Activated T-cell treated with anti-CD3 and anti-CD28 coated beads, Interleukin-2, amount 50 U/mL, for 72 hours (primary cell): Measurements from ENCODE around the gene OR52N2. TPM values are rescaled to one million over a fixed set of nuclear protein-coding genes. Genes with fewer than 3 reads are reported as not detected.

Source experiments
- ATAC-seq, 2 donors: fragments of 150-1000 bp; cut with Tn5 transposase; replicated peaks in 1 of 2; 2 replicates each; pipeline ENCODE4 v1.10.0; 2021; ENCODE audit warnings: moderate library complexity in 2 of 2, mild to moderate bottlenecking in 1 of 2
- DNase-seq, 2 donors: peaks; one replicate each; pipeline ENCODE4 v3.0.0; 2021 to 2022; ENCODE audit warnings: mixed read lengths in 1 of 2
- H3K27ac Mint-ChIP-seq: one replicate; pipeline ENCODE4 v1.8.0; 2022; ENCODE audit warnings: mild to moderate bottlenecking, moderate library complexity, mixed read lengths
- H3K27me3 Mint-ChIP-seq: one replicate; pipeline ENCODE4 v1.8.0; 2022; ENCODE audit warnings: low read depth, mixed read lengths
- H3K36me3 Mint-ChIP-seq, 2 donors: one replicate each; pipeline ENCODE4 v1.8.0; 2022; ENCODE audit warnings: mixed read lengths in 2 of 2, mild to moderate bottlenecking in 1 of 2; ENCODE audit not compliant: insufficient read depth in 2 of 2
- H3K4me1 Mint-ChIP-seq: one replicate; pipeline ENCODE4 v1.8.0; 2022; ENCODE audit warnings: low read depth, mixed read lengths
- H3K4me3 Mint-ChIP-seq, 2 donors: one replicate each; pipeline ENCODE4 v1.8.0; 2022; ENCODE audit warnings: mild to moderate bottlenecking in 2 of 2, mixed read lengths in 2 of 2, moderate library complexity in 2 of 2
- H3K9me3 Mint-ChIP-seq, 2 donors: one replicate each; pipeline ENCODE4 v1.8.0; 2022; ENCODE audit warnings: mixed read lengths in 2 of 2
- total RNA-seq, 2 donors: library from RNA; stranded (reverse); gene quantifications; one replicate each; pipeline ENCODE4 v1.2.3, GENCODE V29; 2022

OR52N2 gene
- total RNA-seq, 2 donors from 2014 or later: not detected

GRCh38 chr11:5833446-5833845 is 24.7 kb downstream of the OR52N2 start:
- Mint-ChIP-seq H3K27me3 (peaks cover 13% of the 10 kb centered on the region), H3K9me3 (no peaks in the 10 kb centered on the region), H3K4me3 (no peak overlapping the region), H3K27ac (no peak overlapping the region), H3K36me3 (no peaks in the 10 kb centered on the region), H3K4me1 (no peaks in the 10 kb centered on the region)
- DNase-seq (no peak), ATAC-seq (no peak)

GRCh38 chr11:5837695-5838094 is 29.0 kb downstream of the OR52N2 start:
- no peaks in the 10 kb centered on the region for H3K36me3 Mint-ChIP-seq
- no peaks in the 10 kb centered on the region for H3K9me3 Mint-ChIP-seq
- H3K4me1 Mint-ChIP-seq: no peaks in the 10 kb centered on the region
- no peak overlapping the region for H3K27ac Mint-ChIP-seq
- H3K4me3 Mint-ChIP-seq: no peak overlapping the region
- ATAC-seq: no peak
- H3K27me3 Mint-ChIP-seq: peaks cover 32% of the 10 kb centered on the region
- no peak for DNase-seq

GRCh38 chr11:5841797-5842196 is 33.1 kb downstream of the OR52N2 start, which contains the start of gene OR52E6:
Gene OR52E6, minus strand, starts transcription at chr11:5841897. Its CDS starts 0 bp downstream, at chr11:5841897.
- no peak for DNase-seq
- ATAC-seq: no peak
- no peaks in the 10 kb centered on the region for H3K9me3 Mint-ChIP-seq

GRCh38 chr11:5846701-5847100 is 38.0 kb downstream of the OR52N2 start:
- ATAC-seq: no peak
- Mint-ChIP-seq H3K27me3 (peaks cover 4% of the 10 kb centered on the region), H3K9me3 (no peaks in the 10 kb centered on the region), H3K27ac (no peak overlapping the region), H3K4me3 (no peak overlapping the region), H3K4me1 (no peaks in the 10 kb centered on the region), H3K36me3 (no peaks in the 10 kb centered on the region)
- no peak for DNase-seq

More at GRCh38 chr11:5841797-5842196, 33.1 kb downstream of the OR52N2 start, which contains the start of gene OR52E6:
- Mint-ChIP-seq H3K4me1 (no peaks in the 10 kb centered on the region), H3K27ac (no peak within 1 kb of the TSS), H3K27me3 (peaks cover 32% of the 10 kb centered on the region), H3K4me3 (no peak within 1 kb of the TSS), H3K36me3 (no peaks in the 10 kb centered on the region)

- H3K27me3 Mint-ChIP-seq: peaks cover 10% of the 10 kb centered on the region
- H3K36me3 Mint-ChIP-seq: no peaks in the 10 kb centered on the region
- no peak overlapping the region for H3K27ac Mint-ChIP-seq
- ATAC-seq (no peak), DNase-seq (no peak)
- no peak overlapping the region for H3K4me3 Mint-ChIP-seq
- H3K9me3 Mint-ChIP-seq: no peaks in the 10 kb centered on the region
- no peaks in the 10 kb centered on the region for H3K4me1 Mint-ChIP-seq
Measured at GRCh38 chr11:5847711-5848110, 39.0 kb downstream of the OR52N2 start.

GRCh38 chr11:5851002-5851401 is 42.3 kb downstream of the OR52N2 start:
- Mint-ChIP-seq H3K27ac (no peak overlapping the region), H3K27me3 (peaks cover 16% of the 10 kb centered on the region), H3K36me3 (no peaks in the 10 kb centered on the region), H3K4me3 (no peak overlapping the region), H3K9me3 (no peaks in the 10 kb centered on the region), H3K4me1 (no peaks in the 10 kb centered on the region)
- DNase-seq (no peak), ATAC-seq (no peak)

- H3K4me3 Mint-ChIP-seq: no peak within 1 kb of the TSS
Measured at GRCh38 chr11:5857590-5857989, 48.9 kb downstream of the OR52N2 start, which contains the start of gene OR52E8. Gene OR52E8, minus strand, starts transcription at chr11:5857690. Its CDS starts 0 bp downstream, at chr11:5857690.

GRCh38 chr11:5865826-5866225 is 57.1 kb downstream of the OR52N2 start:
- Mint-ChIP-seq H3K4me3 (no peak overlapping the region), H3K9me3 (peaks cover 0 to 2% of the 10 kb centered on the region in 2 donors), H3K36me3 (peaks cover 2 to 3% of the 10 kb centered on the region in 2 donors), H3K27ac (no peak overlapping the region), H3K27me3 (peaks cover 5% of the 10 kb centered on the region), H3K4me1 (no peaks in the 10 kb centered on the region)
- ATAC-seq (no peak), DNase-seq (no peak)

More at GRCh38 chr11:5857590-5857989, 48.9 kb downstream of the OR52N2 start, which contains the start of gene OR52E8:
- DNase-seq (no peak), ATAC-seq (no peak)
- H3K36me3 Mint-ChIP-seq: no peaks in the 10 kb centered on the region
- H3K9me3 Mint-ChIP-seq: no peaks in the 10 kb centered on the region
- no peak within 1 kb of the TSS for H3K27ac Mint-ChIP-seq
- H3K27me3 Mint-ChIP-seq: peaks cover 7% of the 10 kb centered on the region
- no peaks in the 10 kb centered on the region for H3K4me1 Mint-ChIP-seq

Other genes starting within 250 kb of the OR52N2 start
- not detected for gene OR52B6, start 228.0 kb upstream of the OR52N2 start, total RNA-seq
- 1 to 10 TPM in 1 of 2 donors, not detected in 1; 1.6 TPM for gene TRIM6, start 212.3 kb upstream of the OR52N2 start, total RNA-seq
- 10 to 100 TPM in 1 of 2 donors, 1 to 10 TPM in 1; 9.0 to 10.7 TPM for gene TRIM34, start 183.9 kb upstream of the OR52N2 start, total RNA-seq
- 10 to 100 TPM; 12.9 to 19.4 TPM for gene TRIM5, start 123.8 kb upstream of the OR52N2 start, total RNA-seq
- gene TRIM22, start 119.1 kb upstream of the OR52N2 start, total RNA-seq: 100 to 1,000 TPM; 159 to 180 TPM
- gene OR56B1, start 72.5 kb upstream of the OR52N2 start, total RNA-seq: under 1 TPM; 0.24 to 0.56 TPM
- gene OR52N4, start 54.7 kb upstream of the OR52N2 start, total RNA-seq: 1 to 10 TPM; 1.4 to 2.4 TPM
- not detected for gene OR52N5, start 25.6 kb upstream of the OR52N2 start, total RNA-seq
- under 1 TPM in 1 of 2 donors, not detected in 1; 0.23 TPM for gene OR52N1, start 17.7 kb upstream of the OR52N2 start, total RNA-seq
- gene OR52E6, start 33.0 kb downstream of the OR52N2 start, total RNA-seq: not detected
- gene OR52E8, start 48.8 kb downstream of the OR52N2 start, total RNA-seq: not detected
- not detected for gene OR52E4, start 71.7 kb downstream of the OR52N2 start, total RNA-seq
- not detected for gene OR52E5, start 84.3 kb downstream of the OR52N2 start, total RNA-seq
- gene OR56A3, start 133.3 kb downstream of the OR52N2 start, total RNA-seq: not detected
- gene OR56A5, start 159.6 kb downstream of the OR52N2 start, total RNA-seq: not detected
- gene OR52L1, start 178.1 kb downstream of the OR52N2 start, total RNA-seq: not detected
- gene OR56A4, start 198.0 kb downstream of the OR52N2 start, total RNA-seq: not detected
- not detected for gene OR56A1, start 221.8 kb downstream of the OR52N2 start, total RNA-seq